HG02759 (cell line): ENCODE data around the gene RALB.
"Not testable (repeated sequence)": the region's sequence is repeated elsewhere in the genome, so short reads cannot be mapped to it uniquely, and the experiment has no call there.

Source experiments
- ATAC-seq: cut with Tn5 transposase; IDR thresholded peaks from one replicate; pipeline ENCODE4 v1.9.1; 2021; ENCODE audit warnings: mild to moderate bottlenecking, moderate library complexity; ENCODE audit not compliant: unreplicated experiment

Gene RALB

DNA sequence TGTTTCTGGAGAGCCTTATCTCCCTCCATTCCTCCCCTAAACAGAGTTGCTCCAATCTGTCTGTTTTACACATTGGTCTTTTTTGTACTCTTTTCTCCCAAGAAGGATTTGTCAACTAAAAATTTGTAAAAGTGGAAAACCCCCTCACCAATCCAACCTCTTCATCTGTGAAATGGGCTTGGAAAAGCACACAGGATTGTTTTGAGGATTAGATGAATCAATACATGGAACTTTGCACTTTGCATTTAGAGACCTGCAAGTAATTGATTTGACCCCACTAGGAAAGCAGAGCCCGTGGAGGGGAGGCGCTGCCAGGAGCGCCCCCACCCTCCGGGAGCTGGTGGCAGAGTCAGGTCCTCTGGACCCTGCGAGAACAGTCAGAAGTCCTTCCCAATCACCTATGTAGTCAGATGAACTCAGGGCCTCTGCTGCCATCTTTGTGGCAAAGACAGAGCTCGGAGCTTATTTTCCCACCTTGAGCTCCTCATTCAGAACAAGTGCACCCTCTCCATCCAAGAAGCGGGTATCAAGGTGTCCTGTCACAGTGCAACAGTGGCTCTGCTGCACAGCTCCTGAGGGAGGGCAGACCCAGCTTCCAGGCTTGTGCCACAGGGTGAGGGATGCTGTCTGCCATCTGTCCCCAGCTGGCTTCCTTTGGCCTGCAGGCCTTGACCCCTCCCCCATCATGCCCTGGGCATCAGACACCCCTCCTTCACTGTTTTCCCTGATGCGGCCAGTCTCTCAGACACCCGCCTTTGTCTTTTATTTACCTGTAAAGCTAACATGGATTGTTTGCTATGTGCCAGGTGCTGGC is 27.7 kb upstream of the RALB start:
- ATAC-seq: no peak

DNA sequence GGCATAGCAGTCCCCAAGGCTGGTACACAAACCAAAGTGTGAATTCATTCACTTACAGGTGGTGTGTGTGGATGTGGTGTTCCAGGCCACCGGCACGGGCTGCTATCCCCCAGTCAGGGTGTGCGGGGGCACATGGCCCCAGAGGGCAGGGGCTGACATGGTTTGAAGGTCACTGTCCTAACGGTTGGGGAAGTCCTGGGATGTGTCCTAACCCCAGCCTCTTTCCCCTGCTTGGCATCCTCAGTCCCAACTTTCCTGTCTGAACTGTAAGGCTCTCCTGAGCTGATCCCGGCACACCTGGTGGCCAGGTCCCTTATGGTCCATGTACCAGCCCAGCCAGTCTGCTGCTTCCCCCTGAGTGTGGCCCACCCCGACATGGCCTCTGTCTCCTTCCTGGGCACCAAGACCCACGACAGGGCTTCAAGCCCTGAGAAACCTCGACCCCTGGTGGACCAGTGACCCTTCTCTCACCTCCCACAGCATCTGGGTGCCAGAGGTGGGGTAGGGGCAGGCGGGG is 27.0 kb upstream of the RALB start:
- ATAC-seq: no peak

DNA sequence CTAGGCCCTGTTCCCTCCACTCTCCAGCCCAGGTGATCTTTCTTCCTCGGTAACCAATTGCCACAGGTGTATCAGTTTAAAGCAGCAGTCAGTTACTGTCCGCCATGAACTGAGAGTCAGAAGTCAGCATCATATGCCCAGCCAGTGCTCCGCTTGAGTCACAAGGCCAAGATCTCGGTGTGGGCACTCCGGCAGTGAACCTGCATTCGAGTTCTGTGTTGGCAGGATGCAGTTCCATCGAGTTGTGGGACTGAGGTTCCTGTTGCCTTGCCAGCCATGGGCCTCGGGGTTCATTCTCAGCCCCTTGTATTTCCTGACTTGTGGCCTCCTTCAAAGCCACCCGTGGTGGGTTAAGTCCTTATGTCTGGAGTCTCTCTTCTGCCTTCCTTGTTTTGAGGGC is 26.3 kb upstream of the RALB start:
- no peak for ATAC-seq

DNA sequence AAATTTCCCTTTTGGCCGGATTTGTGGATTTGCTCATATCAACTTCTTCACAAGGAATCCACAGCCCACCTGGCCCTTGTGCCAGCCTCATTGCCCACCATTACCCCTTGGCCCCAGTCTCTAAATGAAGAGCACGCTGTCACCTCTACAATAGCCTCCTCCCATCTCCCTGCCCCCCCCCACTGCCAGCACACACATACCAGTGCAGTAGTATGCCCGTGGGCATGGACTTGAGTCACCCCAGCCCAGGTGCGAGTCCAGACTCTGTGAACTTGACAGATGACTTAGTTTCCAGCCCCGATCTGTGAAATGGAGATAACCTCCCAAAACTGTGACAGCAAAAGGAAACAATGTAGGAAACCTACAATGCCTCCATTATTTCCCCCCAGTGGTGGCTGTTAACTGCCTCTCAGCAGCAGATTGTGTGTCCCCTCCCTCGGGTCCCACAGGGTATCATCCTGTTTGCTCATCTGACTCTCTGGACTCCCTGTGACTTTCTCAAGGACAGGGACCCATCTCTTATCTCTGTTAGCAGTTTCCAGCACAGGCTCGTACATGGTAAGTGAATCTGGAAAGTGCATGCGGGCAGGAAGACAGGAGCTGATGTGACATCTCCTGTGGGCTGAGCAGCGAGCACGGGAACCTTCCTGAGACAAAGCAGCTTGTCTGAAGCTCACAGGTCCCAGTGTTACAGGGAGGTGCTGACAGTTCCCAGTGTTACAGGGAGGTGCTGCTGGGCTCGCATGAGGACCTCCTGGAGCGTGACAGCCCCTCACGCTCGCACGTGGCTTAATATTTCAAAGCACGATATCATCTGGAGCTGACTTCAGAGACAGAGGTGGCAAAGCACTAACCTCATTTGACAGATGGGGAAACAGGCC is 25.3 kb upstream of the RALB start:
- ATAC-seq: no peak

DNA sequence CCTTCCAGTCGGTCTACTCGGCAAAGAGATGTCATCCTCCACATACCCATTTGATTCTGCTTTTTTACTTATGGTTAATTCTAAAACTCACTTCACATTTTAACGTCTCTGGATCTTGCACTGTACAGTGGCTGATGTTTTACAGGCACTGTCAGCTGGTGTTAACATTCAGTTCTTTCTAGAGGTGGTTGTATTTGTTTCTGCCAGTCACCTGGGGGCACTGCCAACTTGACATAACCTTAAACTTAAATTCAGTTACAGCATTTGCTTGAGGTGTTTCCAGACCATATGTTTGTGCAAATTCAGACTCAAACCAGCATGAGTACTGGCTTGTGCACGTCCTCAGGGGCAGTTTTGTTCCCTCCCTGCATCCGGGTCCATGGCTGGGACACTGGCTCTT is 24.1 kb upstream of the RALB start:
- ATAC-seq: no peak

DNA sequence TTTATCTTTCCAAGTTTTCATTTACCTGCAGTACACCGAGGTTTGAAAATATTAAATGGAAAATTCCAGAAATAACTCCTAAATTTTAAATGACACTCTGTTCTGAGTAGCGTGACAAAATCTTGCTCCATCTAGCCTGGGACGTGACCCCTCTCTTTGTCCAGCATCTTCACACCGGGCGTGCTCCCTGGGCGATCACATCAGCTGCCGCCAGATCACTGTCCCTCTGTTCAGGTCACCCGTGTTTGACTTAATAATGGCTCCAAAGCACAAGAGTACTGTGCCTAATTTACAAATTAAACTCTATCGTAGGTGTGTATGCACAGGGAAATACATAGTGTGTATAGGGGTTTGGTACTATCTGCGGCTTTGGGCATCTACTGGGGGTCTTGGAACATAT is 23.3 kb upstream of the RALB start:
- ATAC-seq: no peak

DNA sequence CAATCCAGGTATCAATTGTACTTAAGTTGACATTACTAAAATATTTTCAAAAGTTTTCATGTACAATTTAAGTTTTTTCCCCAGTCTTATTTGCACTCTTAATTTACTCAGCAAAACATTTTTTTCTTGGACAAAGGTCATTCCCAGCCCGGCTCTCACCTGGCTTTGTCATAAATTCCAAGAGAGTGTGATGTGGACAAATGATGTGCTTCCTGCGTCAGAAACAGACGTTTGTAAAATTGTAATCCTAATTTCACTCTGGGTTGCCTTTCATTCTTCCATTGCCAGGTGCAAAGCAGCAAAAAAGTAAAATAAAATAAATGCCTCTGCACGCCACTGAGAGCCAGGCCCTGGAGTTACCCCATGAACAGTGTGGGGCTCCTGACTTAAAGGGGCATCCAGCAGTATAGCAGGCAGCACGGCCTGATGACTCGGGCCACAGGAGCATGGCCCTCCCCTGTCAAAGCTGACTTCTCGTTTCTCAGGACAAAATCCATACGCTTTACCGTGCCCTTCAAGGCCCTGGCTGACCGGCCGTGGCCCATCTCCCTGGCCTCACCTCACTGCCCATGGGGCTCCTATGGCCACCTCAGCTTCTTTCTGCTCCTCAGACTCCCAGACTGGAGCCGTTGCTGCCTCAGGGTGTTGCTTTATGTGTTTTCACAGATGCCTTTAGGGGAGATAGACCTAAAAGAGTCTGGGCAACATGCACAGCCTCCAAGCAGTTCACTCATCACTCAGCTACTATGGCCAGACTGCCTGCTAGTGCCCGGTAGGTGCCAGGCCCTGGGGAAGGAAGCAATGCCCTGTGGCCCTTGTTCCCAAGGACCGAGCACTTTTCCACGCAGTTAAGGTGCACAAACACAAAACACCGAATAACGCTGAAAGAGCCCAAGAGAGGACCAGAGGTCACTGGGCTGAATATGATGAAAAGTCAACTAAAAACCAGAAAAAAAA is 21.9 kb upstream of the RALB start:
- no peak for ATAC-seq

DNA sequence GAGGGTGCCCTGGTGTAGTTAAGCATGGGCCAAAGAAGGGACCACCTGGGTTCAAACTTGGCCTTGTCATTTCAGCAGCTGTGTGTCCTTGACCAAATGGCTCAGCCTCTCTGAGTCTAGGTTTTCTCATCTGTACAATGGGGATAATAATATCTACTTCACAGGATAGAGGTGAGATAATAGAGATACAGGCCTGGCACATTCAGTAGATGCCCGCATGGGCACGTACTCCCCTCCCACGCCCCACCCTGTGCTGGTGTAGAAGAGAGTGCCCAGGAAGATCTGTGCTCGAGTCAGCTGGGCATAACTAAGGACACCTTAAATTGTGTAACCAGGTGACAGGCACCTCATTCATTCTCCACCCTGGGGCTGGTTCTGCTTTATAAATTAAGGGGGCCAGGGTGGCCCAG is 21.1 kb upstream of the RALB start:
- ATAC-seq: peak; percentile 15

DNA sequence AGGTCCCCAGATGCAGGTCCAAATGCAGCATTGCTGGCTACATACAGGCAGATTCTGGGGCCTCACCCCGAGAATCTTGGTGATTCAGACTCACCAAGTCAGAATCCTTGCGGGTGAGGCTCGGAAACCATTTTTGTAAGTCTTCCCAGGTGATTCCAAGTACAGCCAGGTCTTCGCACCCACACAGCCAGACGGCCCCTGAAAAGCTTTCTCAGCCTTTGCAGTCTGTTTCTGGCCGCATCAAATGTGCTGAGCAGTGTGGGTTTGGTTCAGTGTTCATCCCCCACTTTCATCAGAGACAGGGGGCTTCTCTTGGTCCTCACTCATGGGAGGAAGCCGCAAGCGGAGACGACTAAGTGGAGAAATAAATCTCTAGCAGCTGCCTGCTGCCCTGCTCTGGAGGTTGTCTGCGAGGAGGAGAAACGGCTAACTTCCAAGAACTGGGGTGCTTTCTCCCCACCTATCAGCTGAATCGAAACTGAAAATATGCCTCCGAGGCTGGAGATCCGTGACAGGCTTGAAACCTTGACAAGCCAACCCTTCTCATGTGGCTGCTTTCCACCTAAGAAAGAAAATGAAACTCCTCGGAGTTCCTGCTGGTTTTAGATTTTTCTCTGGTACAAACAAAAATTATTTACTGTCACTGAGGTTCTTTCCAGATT is 20.5 kb upstream of the RALB start:
- ATAC-seq: peak; percentile 87

DNA sequence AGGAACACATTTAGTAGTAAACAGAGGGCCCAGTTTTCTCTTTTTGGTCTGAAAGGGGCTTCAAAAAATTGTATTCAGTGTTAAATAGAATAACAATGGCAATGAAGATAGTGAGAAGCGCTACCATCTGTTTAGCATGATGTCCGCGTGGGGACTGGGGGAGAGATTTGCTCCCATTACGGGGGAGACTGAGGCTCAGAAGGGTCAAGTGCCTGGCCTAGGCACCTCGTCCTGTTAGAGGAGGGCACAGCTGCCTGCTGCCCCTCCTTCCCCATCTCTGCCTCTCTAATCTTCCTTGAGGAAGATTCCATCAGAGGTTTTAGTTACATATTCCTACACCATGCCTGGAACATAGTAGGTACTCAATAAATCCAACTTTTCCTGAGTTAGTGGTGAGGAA is 19.4 kb upstream of the RALB start:
- ATAC-seq: no peak

DNA sequence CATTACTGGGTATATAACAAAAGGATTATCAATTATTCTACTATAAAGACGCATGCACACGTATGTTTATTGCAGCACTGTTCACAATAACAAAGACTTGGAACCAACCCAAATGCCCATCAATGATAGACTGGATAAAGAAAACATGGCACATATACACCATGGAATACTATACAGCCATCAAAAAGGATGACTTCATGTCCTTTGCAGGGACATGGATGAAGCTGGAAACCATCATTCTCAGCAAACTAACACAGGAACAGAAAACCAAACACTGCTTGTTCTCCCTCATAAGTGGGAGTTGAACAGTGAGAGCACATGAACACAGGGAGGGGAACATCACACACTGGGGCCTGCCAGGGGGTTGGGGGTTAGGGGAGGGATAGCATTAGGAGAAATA is 17.5 kb upstream of the RALB start:
- ATAC-seq: not testable (repeated sequence)

DNA sequence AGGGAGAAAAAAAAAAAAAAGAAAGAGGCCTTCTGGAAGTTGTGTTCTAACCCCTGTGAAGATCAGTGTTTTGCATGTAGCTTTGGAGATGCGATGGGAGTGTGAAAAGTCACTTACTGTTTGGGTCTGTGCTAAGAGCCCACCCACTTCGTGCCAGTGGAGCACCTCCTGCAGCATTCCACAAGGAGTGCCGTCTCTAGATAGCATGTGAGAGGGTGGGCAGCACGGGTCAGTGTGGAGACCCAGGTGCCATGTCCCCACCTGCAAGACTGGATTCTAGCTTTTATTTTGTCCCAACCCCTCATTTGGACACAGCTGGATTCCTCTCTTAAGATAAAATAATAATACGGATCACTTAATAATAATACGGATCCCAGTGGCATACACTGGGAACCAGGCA is 17.0 kb upstream of the RALB start:
- ATAC-seq: no peak

DNA sequence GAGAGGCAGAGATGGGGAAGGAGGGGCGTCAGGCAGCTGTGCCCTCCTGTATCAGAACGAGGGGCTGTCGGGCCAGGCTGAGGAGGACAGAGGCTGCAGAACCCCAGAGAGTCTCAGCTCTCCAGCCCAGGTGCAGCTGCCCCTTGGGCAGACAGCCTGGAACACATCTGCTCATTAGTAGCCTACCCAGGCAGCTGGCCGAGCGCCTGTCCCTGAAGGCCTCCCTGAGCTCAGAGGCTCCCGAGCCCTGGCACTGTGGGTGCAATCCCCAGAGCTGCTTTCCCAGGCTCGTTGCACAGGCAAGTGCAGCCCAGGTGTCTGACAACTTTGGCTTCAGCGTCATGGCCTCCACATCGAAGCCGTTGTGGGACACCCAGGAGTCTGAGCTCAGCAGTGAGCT is 16.3 kb upstream of the RALB start:
- no peak for ATAC-seq

DNA sequence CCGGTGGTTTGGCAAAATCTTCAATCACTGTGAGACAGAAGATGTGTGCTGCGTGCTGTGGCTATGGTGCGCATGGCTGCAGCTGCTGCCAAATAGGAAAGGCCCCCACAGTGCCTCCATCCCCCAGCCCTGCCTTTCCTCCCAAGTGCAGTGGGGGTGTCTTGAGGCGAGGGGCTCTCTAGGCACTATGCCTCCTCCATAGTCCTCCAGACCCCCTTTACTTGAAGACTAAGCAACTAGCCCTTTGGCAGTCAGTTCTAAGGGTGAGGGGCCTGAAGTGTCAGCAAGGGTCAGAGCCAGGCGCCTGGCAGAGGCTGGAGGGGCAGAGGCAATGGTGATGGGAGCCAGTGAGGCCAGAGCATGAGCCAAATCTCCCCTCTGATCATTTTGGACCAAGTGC is 15.9 kb upstream of the RALB start:
- no peak for ATAC-seq

DNA sequence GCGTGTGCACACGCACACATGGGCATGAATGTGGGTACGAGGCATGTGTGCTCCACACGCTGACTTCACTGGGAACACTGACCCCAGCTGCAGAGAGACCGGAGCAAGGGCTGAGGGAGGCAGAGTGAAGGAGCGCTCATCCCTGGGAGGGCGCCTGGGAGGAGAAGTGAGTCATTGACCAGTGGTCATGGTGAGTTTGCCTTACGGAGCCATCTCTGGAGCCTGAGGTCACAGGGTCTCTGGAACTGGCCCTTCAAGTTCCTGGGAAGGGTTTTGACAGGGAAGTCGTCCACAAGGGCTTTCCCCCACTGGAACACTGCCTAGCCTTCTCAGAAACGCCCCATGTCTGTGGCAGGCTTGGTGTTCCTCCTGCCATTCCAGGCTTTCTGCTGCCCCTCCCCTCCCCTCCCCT is 15.2 kb upstream of the RALB start:
- no peak for ATAC-seq

DNA sequence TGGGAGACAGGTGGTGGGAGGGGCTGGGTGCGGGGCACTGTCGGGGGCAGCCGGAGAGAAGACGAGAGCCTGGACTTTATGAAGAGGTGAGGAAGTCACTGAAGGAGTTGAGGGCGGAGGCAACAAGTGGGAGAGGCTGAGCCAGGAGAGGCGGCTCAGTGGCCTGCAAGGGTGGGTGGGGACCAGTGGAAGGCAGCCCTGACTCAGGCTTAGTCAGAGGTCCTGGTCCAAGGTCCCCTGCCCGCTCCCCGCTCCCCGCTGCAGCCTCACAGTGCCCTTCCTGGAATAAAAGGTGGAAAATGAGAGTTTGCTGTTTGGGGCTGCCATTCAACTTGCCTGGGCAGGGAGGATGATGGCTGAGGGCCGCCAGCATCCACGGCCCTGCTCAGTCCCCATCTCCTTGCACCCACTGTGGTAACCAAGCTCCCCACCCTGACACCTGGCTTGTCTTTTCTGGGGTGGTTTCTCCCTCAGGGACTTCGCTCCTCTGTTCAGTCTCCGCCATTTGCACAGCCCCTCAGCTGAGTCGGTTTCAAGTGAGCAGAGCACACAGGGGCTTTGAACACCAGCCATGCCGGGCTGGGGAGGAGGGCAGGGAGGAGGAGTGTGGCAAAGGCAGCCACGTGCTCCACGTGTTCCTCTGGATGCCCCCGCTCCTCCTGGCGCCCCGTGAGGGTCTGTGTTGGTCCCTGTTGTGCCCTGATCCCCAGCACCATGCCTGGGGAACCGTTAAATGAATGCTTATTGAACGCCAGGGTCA is 13.7 kb upstream of the RALB start:
- ATAC-seq: no peak

DNA sequence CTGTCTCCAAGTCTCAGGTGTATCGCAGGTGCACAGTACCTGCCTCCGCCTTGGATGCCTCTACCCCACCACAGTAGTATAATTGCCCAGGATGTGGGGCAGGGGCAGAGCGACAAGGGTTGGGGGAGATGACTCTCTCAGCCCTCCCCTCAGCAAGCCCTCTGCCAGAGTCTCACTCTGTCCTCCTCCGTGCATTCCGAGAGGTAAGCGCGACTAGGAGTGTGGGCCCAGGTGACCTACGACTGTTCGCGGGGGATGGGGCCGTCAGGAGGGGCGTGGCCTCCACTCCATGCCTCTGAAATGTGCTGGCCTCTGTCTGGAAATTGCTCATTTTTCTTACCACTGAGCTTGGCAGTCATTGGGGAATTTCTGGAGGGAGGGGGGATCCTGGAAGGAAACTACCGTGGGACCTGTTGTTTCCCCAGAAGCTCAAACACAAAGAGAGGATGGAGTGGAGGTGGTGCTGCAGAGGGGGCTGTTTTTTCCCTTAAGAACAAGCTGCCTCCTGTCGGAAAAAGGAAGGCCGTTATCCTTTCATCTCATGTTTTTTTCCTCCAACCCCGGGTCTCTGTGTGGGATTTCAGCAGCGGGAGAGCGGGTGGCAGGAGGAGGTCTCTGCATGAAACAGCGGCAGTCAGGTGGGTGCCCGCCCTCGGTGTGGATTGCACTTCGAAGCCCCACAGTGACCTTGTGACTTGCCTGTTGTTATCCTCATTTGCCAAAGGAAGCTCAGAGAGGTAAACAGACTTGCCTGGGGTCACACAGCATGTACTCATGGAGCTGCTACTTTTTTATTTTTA is 13.0 kb upstream of the RALB start:
- ATAC-seq: no peak

DNA sequence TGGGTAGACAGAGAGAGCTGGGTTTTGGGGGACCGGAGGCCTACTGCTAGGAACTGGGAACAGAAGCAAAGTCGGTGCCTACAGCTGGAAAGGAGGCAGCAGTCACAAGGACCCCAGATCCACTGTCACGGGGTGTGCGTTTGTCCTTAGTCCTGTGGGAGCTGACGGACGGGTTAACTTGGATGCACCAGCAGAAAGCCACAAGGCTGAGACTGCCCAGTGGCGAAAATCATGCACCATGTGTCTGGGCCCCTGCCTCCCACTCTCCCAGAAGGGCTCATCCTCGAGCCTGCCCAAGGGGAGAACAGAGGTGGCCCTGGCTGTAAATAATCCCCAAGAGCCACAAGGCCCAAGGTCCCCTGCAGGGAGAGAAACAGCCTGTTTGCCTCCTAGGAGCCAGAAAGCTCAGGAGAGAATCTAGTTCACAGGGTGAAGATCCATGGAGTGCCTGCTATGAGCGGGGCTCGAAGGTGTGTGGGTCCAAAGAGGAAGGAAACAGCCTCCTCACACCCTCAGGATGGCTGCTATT is 11.7 kb upstream of the RALB start:
- no peak for ATAC-seq

DNA sequence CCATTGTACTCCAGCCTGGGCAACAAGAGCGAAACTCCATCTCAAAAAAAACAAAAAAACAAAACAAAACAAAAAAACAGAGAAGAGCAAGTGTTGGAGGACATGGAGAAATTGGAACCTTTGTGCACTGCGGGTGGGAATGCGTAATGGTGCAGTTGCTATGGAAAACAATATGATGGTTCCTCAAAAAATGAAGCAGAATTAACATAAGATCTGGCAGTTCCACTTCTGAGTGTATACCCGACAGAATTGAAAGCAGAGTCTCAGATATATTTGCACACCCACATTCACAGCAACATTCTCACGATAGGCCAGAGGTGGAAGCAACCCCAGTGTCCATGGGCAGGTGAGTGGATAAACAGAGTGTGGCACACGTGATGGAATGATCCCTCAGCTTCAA is 11.0 kb upstream of the RALB start:
- ATAC-seq: no peak
